HL-60/S4 treated with retinoic acid at 250 ng/mL for 4 days and 3 days (cell line): Measurements from ENCODE around the gene WASF2.
"Not testable (repeated sequence)": the region's sequence is repeated elsewhere in the genome, so short reads cannot be mapped to it uniquely, and the experiment has no call there.

Experiments
- in situ Hi-C: fragments of 300-500 bp; cut with MboI; formaldehyde crosslinking; loops from 2 replicates; pipeline ENCODE4 v1.7.0; 2022; ENCODE audit warnings: low sequenced_read_pairs

Gene WASF2

GRCh38 chr1:27489973-27490741 is at the start of gene WASF2:
TSS of gene WASF2 (minus strand) at chr1:27490167. CDS start at chr1:27428890, 61,277 bp downstream.
- in situ Hi-C loops: no loop called here

DNA sequence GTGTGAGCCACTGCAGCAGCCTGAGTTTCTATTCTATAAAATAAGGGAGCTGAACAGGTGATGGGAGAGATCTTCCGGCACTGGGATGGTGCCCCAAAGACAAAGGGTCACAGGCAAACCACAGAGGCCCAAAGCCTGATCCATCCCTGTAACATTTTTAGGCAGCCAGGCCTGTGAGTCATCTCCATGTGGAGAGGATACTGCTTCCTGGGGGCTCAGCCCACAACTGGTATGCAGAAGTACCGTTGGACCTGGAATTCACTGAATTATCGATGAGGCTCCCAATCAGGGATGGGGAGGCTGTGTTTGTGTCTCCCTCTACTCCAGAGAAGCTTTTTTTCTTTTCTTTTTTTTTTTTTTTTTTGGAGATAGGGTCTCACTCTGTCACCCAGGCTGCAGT is 48.8 kb upstream of the WASF2 start:
- in situ Hi-C loops: no loop called here

DNA sequence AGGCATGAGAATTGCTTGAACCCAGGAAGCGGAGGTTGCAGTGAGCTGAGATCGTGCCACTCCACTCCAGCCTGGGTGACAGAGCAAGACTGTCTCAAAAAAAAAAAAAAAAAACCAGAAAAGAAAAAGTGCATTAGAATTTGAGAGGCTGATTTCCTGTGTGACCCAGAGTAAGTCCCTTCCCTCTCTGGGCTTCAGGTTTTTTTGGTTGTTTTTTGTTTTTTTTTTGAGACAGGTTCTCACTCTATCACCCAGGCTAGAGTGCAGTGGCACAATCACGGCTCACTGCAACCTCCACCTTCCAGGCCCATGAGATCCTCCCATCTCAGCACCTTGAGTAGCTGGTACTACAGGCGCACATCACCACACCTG is 48.3 kb upstream of the WASF2 start:
- in situ Hi-C loops: not testable (repeated sequence)

GRCh38 chr1:27536767-27537166 is 46.8 kb upstream of the WASF2 start:
- in situ Hi-C loops: no loop called here

- in situ Hi-C loops: no loop called here
Observed at GRCh38 chr1:27536010-27536757, 46.2 kb upstream of the WASF2 start.

DNA sequence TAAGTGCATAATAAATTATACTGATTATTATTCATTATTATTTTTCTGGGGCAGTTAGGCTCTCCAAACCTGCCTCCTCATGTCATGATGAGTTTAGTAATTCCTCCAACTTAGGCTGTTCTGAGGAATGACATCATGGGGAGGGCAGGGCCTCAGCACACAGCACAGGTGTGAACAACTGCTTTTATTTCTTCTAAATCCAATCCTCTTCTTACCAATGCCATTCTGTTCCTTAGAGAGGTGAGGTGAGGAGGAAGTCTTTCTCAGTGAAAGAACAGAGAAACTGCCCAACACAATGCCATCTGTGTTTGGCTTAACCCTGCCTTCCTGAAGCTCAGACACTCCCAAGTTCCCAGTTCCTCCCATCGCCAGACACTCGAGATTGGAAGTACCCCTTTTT is 45.4 kb upstream of the WASF2 start:
- in situ Hi-C loops: no loop called here

GRCh38 chr1:27531959-27532685 is 42.2 kb upstream of the WASF2 start:
- in situ Hi-C loops: no loop called here

- in situ Hi-C loops: no loop called here
Observed at GRCh38 chr1:27530192-27530591, 40.2 kb upstream of the WASF2 start.

GRCh38 chr1:27529704-27530018 is 39.7 kb upstream of the WASF2 start:
- in situ Hi-C loops: no loop called here

DNA sequence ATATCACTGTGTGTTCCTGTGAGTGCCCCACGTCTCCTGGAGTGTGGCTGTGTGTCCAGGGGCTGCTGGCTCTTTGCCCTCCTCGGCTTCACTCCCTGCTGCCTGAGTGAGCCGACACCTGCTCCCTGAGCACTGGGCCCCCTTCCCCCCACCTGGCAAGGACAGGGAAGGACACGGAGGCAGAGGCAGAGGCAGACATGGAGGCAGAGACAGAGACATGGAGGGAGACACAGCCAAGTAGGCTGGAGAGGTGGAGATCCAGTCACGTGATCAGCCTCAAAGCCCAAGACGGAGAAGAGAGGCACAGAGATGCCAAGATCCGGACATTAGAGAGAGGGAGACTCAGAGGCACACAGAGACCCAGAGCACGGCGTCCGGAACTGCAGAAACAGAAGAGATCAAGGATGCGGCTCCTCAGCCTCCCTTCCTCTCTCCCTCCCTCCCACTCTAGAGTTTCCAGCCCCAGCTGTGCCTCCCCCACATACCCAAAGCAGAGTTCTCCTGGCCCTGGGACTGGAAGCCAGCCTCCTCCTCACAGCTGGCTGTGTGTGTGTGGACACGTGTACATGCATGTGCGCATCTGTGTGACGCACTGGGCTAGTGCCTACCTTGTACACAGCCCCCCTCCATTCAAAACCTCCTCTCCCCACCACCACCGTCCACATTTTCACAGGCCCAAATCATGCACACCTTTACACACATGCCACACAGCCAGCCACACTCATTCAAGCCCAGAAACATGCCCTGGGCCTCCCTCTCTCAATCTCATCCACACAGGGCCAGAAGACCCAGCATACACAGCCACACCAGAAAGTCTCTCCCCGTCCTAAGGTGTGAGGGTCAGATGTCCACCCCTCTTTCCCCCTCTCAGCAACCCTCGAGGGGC is 39.1 kb upstream of the WASF2 start:
- in situ Hi-C loops: no loop called here

GRCh38 chr1:27527890-27528817 is 38.2 kb upstream of the WASF2 start:
- in situ Hi-C loops: no loop called here

DNA sequence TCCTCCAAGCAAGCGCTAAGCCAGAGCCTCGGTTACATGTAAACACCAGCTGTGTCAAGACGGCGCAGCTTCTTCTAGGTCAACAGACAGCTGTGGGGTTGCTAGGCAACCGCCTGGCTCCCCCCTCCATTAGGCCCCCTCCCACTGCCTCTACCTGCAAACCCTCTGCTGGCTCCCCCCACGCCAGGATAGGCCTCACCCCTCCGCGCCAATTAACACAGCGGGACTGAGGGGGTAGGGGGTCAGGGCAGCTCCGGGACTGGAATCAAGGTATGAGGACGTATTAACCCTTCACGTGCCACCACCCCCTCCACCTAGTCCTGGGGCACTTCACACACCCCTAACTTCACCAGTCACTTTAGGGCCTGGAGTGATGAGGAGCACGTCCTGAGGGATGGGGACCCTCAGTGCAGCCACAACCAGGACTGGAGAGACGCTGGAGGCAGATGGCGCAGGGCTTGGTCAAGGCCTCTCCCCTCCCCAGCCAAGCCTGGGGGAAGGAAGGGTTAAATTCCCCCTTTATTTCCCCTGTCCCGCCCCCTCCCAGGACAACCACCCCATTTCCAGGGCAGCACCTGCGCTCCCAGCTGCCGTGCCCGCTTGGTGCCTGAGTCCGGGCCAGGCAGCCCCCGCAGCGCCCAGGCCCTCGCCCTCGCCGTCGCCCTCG is 37.4 kb upstream of the WASF2 start:
- in situ Hi-C loops: no loop called here

GRCh38 chr1:27526569-27527222 is 36.7 kb upstream of the WASF2 start:
- in situ Hi-C loops: no loop called here

- in situ Hi-C loops: no loop called here
Observed at GRCh38 chr1:27525296-27526272, 35.6 kb upstream of the WASF2 start.

DNA sequence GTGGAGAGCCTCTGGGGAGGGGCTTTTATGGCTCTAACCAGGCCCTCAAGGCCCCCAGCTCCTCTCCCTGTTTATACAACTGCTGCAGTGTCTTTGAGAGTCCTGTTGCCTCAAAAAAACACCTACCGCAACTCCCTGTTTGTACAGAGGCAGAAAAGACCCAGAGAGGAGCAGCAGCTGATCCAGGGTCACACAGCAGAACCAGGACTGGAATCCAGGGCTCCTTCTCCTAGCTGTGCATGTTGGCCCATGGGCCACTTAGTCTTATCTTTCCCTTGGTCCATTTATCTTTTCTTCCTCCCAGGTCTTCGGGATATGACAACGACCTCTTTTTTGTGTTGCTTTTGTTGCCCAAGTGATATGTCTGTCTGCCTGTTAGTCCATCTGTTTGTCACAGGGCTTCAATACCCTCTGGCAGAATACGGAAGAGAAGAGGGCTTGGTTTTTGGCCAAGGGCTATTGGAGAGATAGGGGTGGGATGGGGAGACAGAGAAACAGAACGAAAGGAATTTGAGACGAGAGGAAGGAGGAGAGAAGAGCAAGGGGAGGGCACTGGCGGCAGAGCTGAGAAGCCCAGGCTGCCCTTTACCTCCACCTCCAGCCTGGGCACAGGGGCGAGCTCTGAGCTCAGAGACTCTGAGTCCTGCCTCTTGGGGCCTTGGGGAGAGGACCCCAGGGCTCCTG is 33.5 kb upstream of the WASF2 start:
- in situ Hi-C loops: no loop called here

GRCh38 chr1:27522432-27523336 is 32.7 kb upstream of the WASF2 start:
- in situ Hi-C loops: no loop called here
